ENCODE measurements around the gene ATP6V0D1. TPM values are rescaled to one million over a fixed set of nuclear protein-coding genes. Genes with fewer than 3 reads are reported as not detected.
A peak's percentile ranks its signal among the peaks of the same experiment; 100 is the strongest.

ATP6V0D1 gene
- polyA plus RNA-seq, 1 of the 3 experiments (the other 2 are of a cell fraction): 135 TPM

- no peak overlapping the region for H2AFZ ChIP-seq (ENCODE audit: low read depth)
- H3K36me3 ChIP-seq (replicated peaks in 1 of 2; ENCODE audit: control insufficient read depth in 1 of 2, insufficient read depth in 2 of 2, low read length in 1 of 2): peaks cover 0 to 4% of the 10 kb centered on the region in 2 experiments
- no peaks in the 10 kb centered on the region for H3K27me3 ChIP-seq (ENCODE audit: insufficient read depth)
- no peak overlapping the region for H3K9ac ChIP-seq
- ChIA-PET POLR2A (no interaction called here), CTCF (interaction anchor here (1.3 to 8.2 kb wide), 6 partner anchors 10 to 44 kb away, joined by 3 to 76 read pairs (median 4); partner anchors contain the start of genes HSD11B2 and ZDHHC1)
- H3K4me3 ChIP-seq (ENCODE audit: low read depth in 2 of 2, low read length in 1 of 2): no peak overlapping the region
- peaks cover 67% of the 10 kb centered on the region for H3K79me2 ChIP-seq (ENCODE audit: insufficient read depth)
- no peak for DNase-seq
- H3K4me1 ChIP-seq (ENCODE audit: control insufficient read depth in 1 of 2, insufficient read depth in 2 of 2, low read depth in 1 of 2, low read length in 1 of 2): peaks cover 18 to 60% of the 10 kb centered on the region in 2 experiments; a peak in 3 of 4 replicates
- WGBS (ENCODE audit: low lambda C conversion rate): 81% methylated on average over 2 of the region's 2 CpGs
- H3K4me2 ChIP-seq: no peak overlapping the region
- H3K27ac ChIP-seq (ENCODE audit: low read depth in 2 of 2, low read length in 1 of 2): no peak overlapping the region; a peak in 1 of 4 replicates
- no peak for TF ChIP-seq NFIC (IDR thresholded peaks at IDR 0.05; ENCODE audit: borderline replicate concordance)
- TF ChIP-seq NRF1 (IDR thresholded peaks at IDR 0.05; ENCODE audit: low read depth, low read length): no peak
- no peaks in the 10 kb centered on the region for H3K9me3 ChIP-seq
- H3K9me2 ChIP-seq: no peaks in the 10 kb centered on the region
- no peaks in the 10 kb centered on the region for H3F3A ChIP-seq (replicated peaks; ENCODE audit: insufficient read depth)
- H4K20me1 ChIP-seq (ENCODE audit: insufficient read depth): peaks cover 87% of the 10 kb centered on the region
These were observed 20.0 kb downstream of the ATP6V0D1 start for GRCh38 chr16:67460961-67461360.

- CTCF ChIA-PET: interaction anchor here (0.8 to 8.2 kb wide), 8 partner anchors 10 to 200 kb away, joined by 3 to 76 read pairs (median 3); partner anchors contain the start of gene HSD11B2
- TF ChIP-seq TCF12 (IDR thresholded peaks at IDR 0.05): no peak
- no peaks in the 10 kb centered on the region for H3K9me3 ChIP-seq
- no peaks in the 10 kb centered on the region for H3K9me2 ChIP-seq
- POLR2A ChIA-PET: no interaction called here
- H3K27ac ChIP-seq (ENCODE audit: low read depth in 2 of 2, low read length in 1 of 2): peak overlapping the region in 1 of 2 experiments; percentile 30; a peak in 1 of 4 replicates
- peaks cover 87% of the 10 kb centered on the region for H4K20me1 ChIP-seq (ENCODE audit: insufficient read depth)
- no peaks in the 10 kb centered on the region for H3K27me3 ChIP-seq (ENCODE audit: insufficient read depth)
- no peak overlapping the region for H3K4me3 ChIP-seq (ENCODE audit: low read depth in 2 of 2, low read length in 1 of 2)
- peaks cover 0 to 4% of the 10 kb centered on the region in 2 experiments for H3K36me3 ChIP-seq (replicated peaks in 1 of 2; ENCODE audit: control insufficient read depth in 1 of 2, insufficient read depth in 2 of 2, low read length in 1 of 2)
- no peak overlapping the region for H3K9ac ChIP-seq
- H3F3A ChIP-seq (replicated peaks; ENCODE audit: insufficient read depth): no peaks in the 10 kb centered on the region
- peak overlapping the region; percentile 44; the same call in 1 of the 2 replicates for H3K4me2 ChIP-seq
- DNase-seq: no peak
- H3K79me2 ChIP-seq (ENCODE audit: insufficient read depth): peaks cover 61% of the 10 kb centered on the region
- no peak overlapping the region for H2AFZ ChIP-seq (ENCODE audit: low read depth)
- peaks cover 14 to 56% of the 10 kb centered on the region in 2 experiments; a peak in 3 of 4 replicates for H3K4me1 ChIP-seq (ENCODE audit: control insufficient read depth in 1 of 2, insufficient read depth in 2 of 2, low read depth in 1 of 2, low read length in 1 of 2)
- 96% methylated on average over 3 of the region's 5 CpGs for WGBS (ENCODE audit: low lambda C conversion rate)
These were observed 20.8 kb downstream of the ATP6V0D1 start for GRCh38 chr16:67460168-67460567.

GRCh38 chr16:67459861-67460150, 21.2 kb downstream of the ATP6V0D1 start:
- TF ChIP-seq FOXJ3 (CRISPR knock-in tag; IDR thresholded peaks at IDR 0.05): no peak
- no peak for TF ChIP-seq IRF3 (IDR thresholded peaks at IDR 0.05; ENCODE audit: low read depth, low read length)
- no peaks in the 10 kb centered on the region for H3K9me2 ChIP-seq
- CTCF ChIA-PET: interaction anchor here (0.9 to 8.2 kb wide), 7 partner anchors 9 to 199 kb away, joined by 3 to 76 read pairs (median 3); partner anchors contain the start of gene HSD11B2
- H3K36me3 ChIP-seq (replicated peaks in 1 of 2; ENCODE audit: control insufficient read depth in 1 of 2, insufficient read depth in 2 of 2, low read length in 1 of 2): peaks cover 0 to 4% of the 10 kb centered on the region in 2 experiments
- no peak for DNase-seq
- H3K4me1 ChIP-seq (ENCODE audit: control insufficient read depth in 1 of 2, insufficient read depth in 2 of 2, low read depth in 1 of 2, low read length in 1 of 2): peaks cover 14 to 56% of the 10 kb centered on the region in 2 experiments; a peak in 3 of 4 replicates
- H3K4me2 ChIP-seq: peak overlapping the region; percentile 44; the same call in 1 of the 2 replicates
- no peak overlapping the region for H2AFZ ChIP-seq (ENCODE audit: low read depth)
- peaks cover 58% of the 10 kb centered on the region for H3K79me2 ChIP-seq (ENCODE audit: insufficient read depth)
- no peaks in the 10 kb centered on the region for H3F3A ChIP-seq (replicated peaks; ENCODE audit: insufficient read depth)
- no CpG with 5 or more reads among the region's 3 CpGs for WGBS (ENCODE audit: low lambda C conversion rate)
- peaks cover 84% of the 10 kb centered on the region for H4K20me1 ChIP-seq (ENCODE audit: insufficient read depth)
- POLR2A ChIA-PET: no interaction called here
- H3K27me3 ChIP-seq (ENCODE audit: insufficient read depth): no peaks in the 10 kb centered on the region
- peak overlapping the region in 1 of 2 experiments; percentile 30; a peak in 1 of 4 replicates for H3K27ac ChIP-seq (ENCODE audit: low read depth in 2 of 2, low read length in 1 of 2)
- no peak overlapping the region for H3K9ac ChIP-seq
- no peak overlapping the region for H3K4me3 ChIP-seq (ENCODE audit: low read depth in 2 of 2, low read length in 1 of 2)
- no peaks in the 10 kb centered on the region for H3K9me3 ChIP-seq

Measured in SK-N-SH (cell line).